Right lobe of liver (tissue), 6 donors: ENCODE data around the gene DDX49. TPM values are rescaled to one million over a fixed set of nuclear protein-coding genes. Genes with fewer than 3 reads are reported as not detected.

ENCODE experiments used
- ATAC-seq, 4 donors: fragments of 200-7000 bp; cut with Tn5 transposase; one replicate each; pipeline ENCODE4 v1.9.1; 2020; ENCODE audit warnings: mild to moderate bottlenecking in 4 of 4, moderate library complexity in 4 of 4
- DNase-seq, 3 donors: peaks; one replicate each; pipeline ENCODE4 v3.0.0-alpha.2; 2020
- H3K27ac ChIP-seq, 3 donors: fragments of 200-600 bp; one replicate each; pipeline ENCODE4 v1.8.0; 2022
- H3K27me3 ChIP-seq, 2 donors: fragments of 200-600 bp; one replicate each; pipeline ENCODE4 v1.8.0; 2022
- H3K36me3 ChIP-seq, 4 donors: fragments of 200-600 bp; sonication (generic) in 1 of 4; one replicate each; pipeline versions ENCODE4 v1.5.1 to v1.8.0; 2017 to 2022; ENCODE audit warnings: control low read depth in 1 of 4
- H3K4me1 ChIP-seq, 4 donors: fragments of 200-600 bp; sonication (generic) in 1 of 4; one replicate each; pipeline versions ENCODE4 v1.5.1 to v1.8.0; 2017 to 2022; ENCODE audit warnings: control low read depth in 1 of 4
- H3K4me3 ChIP-seq, 3 donors: fragments of 200-600 bp; one replicate each; pipeline ENCODE4 v1.8.0; 2022
- H3K9me3 ChIP-seq, 4 donors: fragments of 200-600 bp; sonication (generic) in 1 of 4; one replicate each; pipeline versions ENCODE4 v1.5.1 to v1.8.0; 2017 to 2022; ENCODE audit warnings: control low read depth in 1 of 4
- POLR2A ChIP-seq: fragments of 450-650 bp; IDR thresholded peaks from one replicate; pipeline ENCODE4 v1.6.1; 2017; ENCODE audit warnings: antibody characterized with exemption, mild to moderate bottlenecking
- WGBS: methylation state at CpG from one replicate; pipeline ENCODE4 v1.1.6; 2018; ENCODE audit warnings: low coverage, low lambda C conversion rate; ENCODE audit not compliant: insufficient coverage; ENCODE audit errors: missing lambda C conversion rate; 5-methylcytosine and 5-hydroxymethylcytosine counted together
- intact Hi-C, 2 donors: fragments of 100-400 bp; cut with DNase I; formaldehyde crosslinking; loops; one replicate each; pipeline versions ENCODE4 v1.11.2 to v1.14.1; 2022
- total RNA-seq, 6 experiments: library from RNA; depleted of rRNA in 2 of 6; stranded (reverse); fragments of >200 nt in 2 of 6; fragmentation: NEBNext Ultra II Directional in 3 of 6; extraction: Animal tissue kit (Norgen Biotek cat#: 25700) in 3 of 6; gene quantifications; one replicate each; pipeline versions ENCODE4 v1.1.0 to v1.2.4, GENCODE V29; 2016 to 2023
- TF ChIP-seq, protein P1 (sequence below), 4 donors: fragments of 200-600 bp in 3 of 4; fragments of 450-650 bp in 1 of 4; IDR thresholded peaks; one replicate each; pipeline versions ENCODE4 v1.5.1 to v1.8.0; 2016 to 2022; ENCODE audit warnings: antibody characterized with exemption in 4 of 4, mild to moderate bottlenecking in 2 of 4
- donor health status: DM: no; HTN: yes; CAD: no.
- donor health status: DM: no; HTN: no; CAD: no.
- donor health status: DM: no; HTN: no; CAD: no.
- donor health status: DM: no; HTN: yes; CAD: no.
- donor health status: DM: no; HTN: yes; CAD: no.

The DDX49 gene
- total RNA-seq, 6 experiments from 2014 or later, result 15.8 to 37.9 (median 18.5) TPM

DNA sequence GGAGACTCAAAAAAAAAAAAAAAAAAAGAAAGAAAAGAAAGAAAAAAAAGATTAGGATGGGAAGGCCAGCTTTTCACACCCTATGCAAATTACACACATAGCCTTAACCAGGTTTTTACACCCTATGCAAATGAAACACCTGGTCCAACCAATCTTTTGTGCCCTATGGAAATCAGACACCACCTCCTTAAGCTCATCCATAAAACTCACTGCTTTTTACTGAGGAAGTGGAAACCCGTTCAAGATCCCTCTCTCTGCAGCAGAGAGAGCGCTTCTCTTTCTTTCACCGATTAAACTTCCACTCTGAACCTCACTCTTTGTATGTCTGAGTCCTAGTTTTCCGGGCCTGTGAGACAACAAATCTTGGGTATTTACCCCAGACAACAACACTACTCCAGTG lies 46.8 kb downstream of the DDX49 start:
- peak overlapping the region in 2 of 3 donors; percentile 43 to 67 for H3K27ac ChIP-seq
- peak in 1 of 4 donors; percentile 18 for ATAC-seq
- no peaks in the 10 kb centered on the region for H3K27me3 ChIP-seq
- no peaks in the 10 kb centered on the region for H3K9me3 ChIP-seq
- no peak overlapping the region for H3K4me3 ChIP-seq
- 45% methylated on average over 4 of the region's 4 CpGs for WGBS
- no peaks in the 10 kb centered on the region for H3K4me1 ChIP-seq
- TF ChIP-seq POLR2A, result no peak
- TF ChIP-seq, protein P1, sequence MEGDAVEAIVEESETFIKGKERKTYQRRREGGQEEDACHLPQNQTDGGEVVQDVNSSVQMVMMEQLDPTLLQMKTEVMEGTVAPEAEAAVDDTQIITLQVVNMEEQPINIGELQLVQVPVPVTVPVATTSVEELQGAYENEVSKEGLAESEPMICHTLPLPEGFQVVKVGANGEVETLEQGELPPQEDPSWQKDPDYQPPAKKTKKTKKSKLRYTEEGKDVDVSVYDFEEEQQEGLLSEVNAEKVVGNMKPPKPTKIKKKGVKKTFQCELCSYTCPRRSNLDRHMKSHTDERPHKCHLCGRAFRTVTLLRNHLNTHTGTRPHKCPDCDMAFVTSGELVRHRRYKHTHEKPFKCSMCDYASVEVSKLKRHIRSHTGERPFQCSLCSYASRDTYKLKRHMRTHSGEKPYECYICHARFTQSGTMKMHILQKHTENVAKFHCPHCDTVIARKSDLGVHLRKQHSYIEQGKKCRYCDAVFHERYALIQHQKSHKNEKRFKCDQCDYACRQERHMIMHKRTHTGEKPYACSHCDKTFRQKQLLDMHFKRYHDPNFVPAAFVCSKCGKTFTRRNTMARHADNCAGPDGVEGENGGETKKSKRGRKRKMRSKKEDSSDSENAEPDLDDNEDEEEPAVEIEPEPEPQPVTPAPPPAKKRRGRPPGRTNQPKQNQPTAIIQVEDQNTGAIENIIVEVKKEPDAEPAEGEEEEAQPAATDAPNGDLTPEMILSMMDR (IDR thresholded peaks at IDR 0.05), result no peak
- intact Hi-C loops, result no loop called here
- H3K36me3 ChIP-seq, result no peaks in the 10 kb centered on the region
- DNase-seq, result no peak

DNA sequence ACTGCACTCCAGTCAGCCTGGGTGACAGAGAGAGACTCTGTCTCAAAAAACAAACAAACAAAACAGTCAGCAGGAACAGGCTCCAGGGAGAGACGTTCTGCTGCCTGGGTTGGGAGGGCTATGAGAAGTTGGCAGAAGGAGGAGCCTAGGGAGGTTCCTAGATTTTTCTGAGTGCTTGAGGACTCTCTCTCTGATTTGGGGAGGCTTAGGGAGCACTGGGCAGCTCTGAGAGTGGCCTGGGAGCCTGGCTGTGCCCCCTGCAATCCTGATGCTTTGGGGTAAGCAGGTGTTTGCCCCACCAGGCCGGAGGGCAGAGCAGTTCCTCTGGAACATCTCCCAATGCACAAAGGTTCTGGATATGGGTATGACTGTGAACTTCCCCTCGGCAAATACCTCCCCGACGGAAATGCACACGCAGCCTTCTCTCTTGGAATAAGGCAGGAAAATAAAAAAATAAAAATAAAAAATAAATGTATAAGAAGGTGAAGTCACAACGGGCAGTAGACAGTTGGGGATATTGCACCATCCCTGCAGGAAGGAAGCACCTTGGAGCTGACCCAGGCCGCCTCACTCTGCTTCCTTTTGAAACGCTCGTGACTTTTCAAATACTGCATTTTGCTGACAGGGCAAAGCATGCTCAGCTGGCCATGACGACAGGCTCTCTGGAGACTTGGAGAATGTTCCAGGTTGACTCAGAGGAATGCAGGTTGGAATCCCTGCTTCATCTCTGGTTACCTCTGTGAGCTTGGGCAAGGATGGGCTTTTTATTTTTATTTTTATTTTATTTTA lies 48.0 kb downstream of the DDX49 start:
- H3K9me3 ChIP-seq, result no peaks in the 10 kb centered on the region
- H3K27ac ChIP-seq, result peak overlapping the region; percentile 43 to 73 (median 67)
- ATAC-seq, result peak; percentile 78 to 86 (median 79)
- no peaks in the 10 kb centered on the region for H3K27me3 ChIP-seq
- H3K4me3 ChIP-seq, result no peak overlapping the region
- peak; percentile 77 to 78 (median 77) for DNase-seq
- TF ChIP-seq POLR2A, result no peak
- TF ChIP-seq, protein P1 (IDR thresholded peaks at IDR 0.05), result no peak
- no peaks in the 10 kb centered on the region for H3K36me3 ChIP-seq
- 18% methylated on average over 11 of the region's 11 CpGs for WGBS
- intact Hi-C loops, result no loop called here
- H3K4me1 ChIP-seq, result no peaks in the 10 kb centered on the region

DNA sequence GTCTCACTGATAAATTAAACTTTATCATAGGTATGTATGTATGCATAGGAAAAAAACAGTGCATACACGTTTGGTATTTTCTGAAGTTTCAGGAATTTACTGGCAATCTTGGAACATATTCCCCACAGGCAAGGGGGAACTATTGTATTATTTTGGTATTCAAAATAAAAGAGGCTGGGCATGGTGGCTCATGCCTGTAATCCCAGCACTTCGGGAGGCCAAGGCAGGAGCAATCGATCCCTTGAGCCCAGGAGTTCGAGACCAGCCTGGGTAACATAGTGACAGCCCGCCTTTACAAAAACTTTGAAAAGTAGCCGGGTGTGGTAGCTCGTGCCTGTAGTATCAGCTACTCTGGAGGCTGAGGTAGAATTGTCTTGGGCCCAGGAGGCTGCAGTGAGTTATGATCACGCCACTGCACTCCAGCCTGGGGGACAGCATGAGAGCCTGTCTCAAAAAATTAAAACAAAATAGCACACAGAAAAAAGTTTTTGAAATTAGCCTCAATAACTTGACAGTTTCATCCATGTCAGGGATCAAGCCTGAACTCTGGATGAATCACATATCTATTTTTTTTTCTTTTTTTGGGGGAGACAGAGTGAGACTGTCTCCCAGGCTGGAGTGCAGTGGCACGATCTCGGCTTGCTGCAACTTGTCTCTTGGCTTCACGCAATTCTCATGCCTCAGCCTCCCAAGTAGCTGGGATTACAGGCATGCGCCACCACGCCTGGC lies 50.6 kb downstream of the DDX49 start:
- DNase-seq (no peak), ATAC-seq (no peak)
- no peaks in the 10 kb centered on the region for H3K9me3 ChIP-seq
- H3K4me3 ChIP-seq, result no peak overlapping the region
- H3K4me1 ChIP-seq, result no peaks in the 10 kb centered on the region
- H3K36me3 ChIP-seq, result no peaks in the 10 kb centered on the region
- no peak overlapping the region for H3K27ac ChIP-seq
- H3K27me3 ChIP-seq, result no peaks in the 10 kb centered on the region
- intact Hi-C loops, result no loop called here
- no peak for TF ChIP-seq POLR2A
- TF ChIP-seq, protein P1 (IDR thresholded peaks at IDR 0.05), result no peak
- WGBS, result 67% methylated on average over 7 of the region's 13 CpGs

DNA sequence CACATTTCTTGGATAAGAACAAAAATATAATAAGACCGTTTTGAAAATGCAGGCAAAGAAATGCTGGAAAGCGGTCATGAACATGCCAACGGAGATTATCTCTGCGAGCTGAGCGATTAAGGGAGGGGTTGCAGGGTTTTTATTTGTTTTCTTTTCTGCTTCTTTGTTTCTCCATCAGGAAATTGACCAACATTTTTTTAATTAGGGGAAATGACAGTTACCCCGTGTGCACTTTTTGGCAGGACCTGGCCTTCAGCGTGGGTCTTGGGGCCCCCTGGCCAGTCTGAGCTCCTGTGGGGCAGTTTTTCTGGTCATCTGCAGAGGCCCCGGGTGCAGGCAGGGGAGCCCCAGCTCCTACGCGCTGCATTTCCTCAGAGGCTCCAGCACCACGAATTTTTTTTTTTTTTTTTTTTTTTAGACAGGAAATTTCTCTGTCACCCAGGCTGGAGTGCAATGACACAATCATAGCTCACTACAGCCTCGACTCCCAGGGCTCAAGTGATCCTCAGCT lies 52.8 kb downstream of the DDX49 start:
- H3K4me1 ChIP-seq, result no peaks in the 10 kb centered on the region
- TF ChIP-seq POLR2A, result no peak
- TF ChIP-seq, protein P1 (IDR thresholded peaks at IDR 0.05), result no peak
- DNase-seq (no peak), ATAC-seq (peak; percentile 39 to 60 (median 50))
- no peaks in the 10 kb centered on the region for H3K27me3 ChIP-seq
- intact Hi-C loops, result no loop called here
- WGBS, result 27% methylated on average over 12 of the region's 12 CpGs
- H3K36me3 ChIP-seq, result no peaks in the 10 kb centered on the region
- H3K27ac ChIP-seq, result peak overlapping the region in 2 of 3 donors; percentile 17 to 55
- H3K4me3 ChIP-seq, result no peak overlapping the region
- no peaks in the 10 kb centered on the region for H3K9me3 ChIP-seq
